ENCODE measurements around the gene LSAMP. TPM values are rescaled to one million over a fixed set of nuclear protein-coding genes. Genes with fewer than 3 reads are reported as not detected.

The LSAMP gene
- total and polyA plus RNA-seq, 2 of the 4 experiments (the other 2 are of a cell fraction): 7.9 to 8.0 TPM

DNA sequence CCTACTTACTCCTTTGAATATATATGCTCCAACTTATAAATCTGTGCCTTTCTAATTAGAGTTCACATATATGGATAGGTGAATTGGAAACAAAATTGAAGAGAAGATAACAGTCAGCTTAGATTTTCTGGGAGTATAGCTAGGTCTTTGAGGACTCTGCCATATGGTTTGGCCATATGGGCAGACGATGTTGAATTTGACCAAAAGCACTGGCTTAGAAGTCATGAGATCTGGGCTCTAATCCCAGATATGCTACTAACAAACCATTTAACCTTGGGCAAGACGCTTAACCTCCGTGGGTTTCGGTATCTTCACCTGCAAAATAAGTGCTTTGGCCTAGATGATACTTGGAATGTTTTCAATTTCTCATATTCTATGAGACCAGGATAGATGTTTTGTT, 154.1 kb downstream of the LSAMP start:
- no peak for DNase-seq
- Histone ChIP-seq H3K36me3 (ENCODE audit: control insufficient read depth, insufficient read depth, low read length) (no peaks in the 10 kb centered on the region), H3K27me3 (ENCODE audit: control insufficient read depth, insufficient read depth, low read length) (no peaks in the 10 kb centered on the region), H3K9ac (ENCODE audit: low read depth, low read length) (no peak overlapping the region), H2BK20ac (ENCODE audit: low read depth, low read length) (no peak overlapping the region), H2AFZ (replicated peaks; ENCODE audit: low read length, poor library complexity) (no peak overlapping the region), H3K18ac (ENCODE audit: low read depth, low read length) (no peak overlapping the region), H2AK5ac (ENCODE audit: low read depth, low read length) (no peak overlapping the region), H4K8ac (ENCODE audit: low read depth in 2 of 2, low read length in 2 of 2) (no peak overlapping the region), H4K5ac (ENCODE audit: low read depth, low read length) (no peak overlapping the region), H3K4me1 (ENCODE audit: control insufficient read depth, insufficient read depth, low read length) (no peaks in the 10 kb centered on the region), H3K4me3 (ENCODE audit: insufficient read depth, low read depth, low read length) (no peak overlapping the region), H4K91ac (ENCODE audit: insufficient read depth, low read depth, low read length) (no peak overlapping the region), H2AK9ac (replicated peaks; ENCODE audit: low read depth, low read length, poor library complexity) (no peak overlapping the region), H4K20me1 (ENCODE audit: insufficient read depth, low read length) (no peaks in the 10 kb centered on the region), H3K27ac (ENCODE audit: insufficient read depth, low read length) (no peak overlapping the region), H3K9me3 (ENCODE audit: control insufficient read depth, insufficient read depth, low read length) (no peaks in the 10 kb centered on the region), H3K79me1 (ENCODE audit: low read depth in 1 of 2, low read length in 2 of 2) (no peaks in the 10 kb centered on the region), H3K4ac (ENCODE audit: low read depth, low read length) (no peak overlapping the region), H2BK5ac (ENCODE audit: low read depth, low read length, poor library complexity, severe bottlenecking) (no peak overlapping the region), H3K4me2 (ENCODE audit: low read depth, low read length) (no peak overlapping the region), H3K14ac (replicated peaks; ENCODE audit: low read depth, low read length) (no peak overlapping the region), H3K9me1 (ENCODE audit: insufficient read depth, low read length) (no peaks in the 10 kb centered on the region), H3K56ac (ENCODE audit: extremely low read depth, insufficient read depth, low read length) (no peak overlapping the region), H2BK120ac (ENCODE audit: low read depth, low read length) (no peak overlapping the region), H3K23ac (ENCODE audit: low read depth, low read length) (no peak overlapping the region), H2BK15ac (ENCODE audit: low read depth, low read length) (no peak overlapping the region)
- ATAC-seq (ENCODE audit: low read depth): no peak
- intact Hi-C loops (cut with micrococcal nuclease) (no loop called here), in situ Hi-C loops (cut with MboI; ENCODE audit: low sequenced_read_pairs) (no loop called here), dilution Hi-C loops (cut with HindIII; ENCODE audit: low sequenced_read_pairs, unreplicated experiment) (no loop called here)
- CTCF ChIA-PET: no interaction called here
- BruUV-seq (replicated peaks): no TSS peak
- POLR2A ChIA-PET (ENCODE audit: unreplicated experiment): no interaction called here
- no CpG with 5 or more reads among the region's 4 CpGs for WGBS, 2 experiments (ENCODE audit: extremely low coverage in 2 of 2, insufficient read length in 1 of 2)
- no peak for TF ChIP-seq RFX5 (IDR thresholded peaks at IDR 0.05; ENCODE audit: low read depth, low read length)
- no peak for TF ChIP-seq MAFK (IDR thresholded peaks at IDR 0.05; ENCODE audit: low read depth, low read length)
- no peak for TF ChIP-seq POLR2A (IDR thresholded peaks at IDR 0.05; ENCODE audit: low read depth, low read length)
- TF ChIP-seq SMC3 (IDR thresholded peaks at IDR 0.05; ENCODE audit: low read depth, low read length): no peak
- TF ChIP-seq RCOR1 (IDR thresholded peaks at IDR 0.05; ENCODE audit: insufficient replicate concordance, low read length): no peak
- TF ChIP-seq, protein P1, sequence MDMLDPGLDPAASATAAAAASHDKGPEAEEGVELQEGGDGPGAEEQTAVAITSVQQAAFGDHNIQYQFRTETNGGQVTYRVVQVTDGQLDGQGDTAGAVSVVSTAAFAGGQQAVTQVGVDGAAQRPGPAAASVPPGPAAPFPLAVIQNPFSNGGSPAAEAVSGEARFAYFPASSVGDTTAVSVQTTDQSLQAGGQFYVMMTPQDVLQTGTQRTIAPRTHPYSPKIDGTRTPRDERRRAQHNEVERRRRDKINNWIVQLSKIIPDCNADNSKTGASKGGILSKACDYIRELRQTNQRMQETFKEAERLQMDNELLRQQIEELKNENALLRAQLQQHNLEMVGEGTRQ (IDR thresholded peaks at IDR 0.05; ENCODE audit: low read depth, low read length): no peak
- TF ChIP-seq CEBPB (IDR thresholded peaks at IDR 0.05; ENCODE audit: low read depth, low read length): no peak
- TF ChIP-seq FOS (IDR thresholded peaks at IDR 0.05; ENCODE audit: low read depth, low read length): no peak
- no peak for TF ChIP-seq MXI1 (IDR thresholded peaks at IDR 0.05; ENCODE audit: borderline replicate concordance, low read depth, low read length)
- TF ChIP-seq RAD21 (IDR thresholded peaks at IDR 0.05; ENCODE audit: low read length): no peak
- TF ChIP-seq BHLHE40 (IDR thresholded peaks at IDR 0.05; ENCODE audit: low read depth, low read length): no peak
- TF ChIP-seq MAZ (IDR thresholded peaks at IDR 0.05; ENCODE audit: borderline replicate concordance, low read depth, low read length): no peak
